ENCODE results near the gene ELAC2.
"Not testable (repeated sequence)": the region's sequence is repeated elsewhere in the genome, so short reads cannot be mapped to it uniquely, and the experiment has no call there.

Gene ELAC2

DNA sequence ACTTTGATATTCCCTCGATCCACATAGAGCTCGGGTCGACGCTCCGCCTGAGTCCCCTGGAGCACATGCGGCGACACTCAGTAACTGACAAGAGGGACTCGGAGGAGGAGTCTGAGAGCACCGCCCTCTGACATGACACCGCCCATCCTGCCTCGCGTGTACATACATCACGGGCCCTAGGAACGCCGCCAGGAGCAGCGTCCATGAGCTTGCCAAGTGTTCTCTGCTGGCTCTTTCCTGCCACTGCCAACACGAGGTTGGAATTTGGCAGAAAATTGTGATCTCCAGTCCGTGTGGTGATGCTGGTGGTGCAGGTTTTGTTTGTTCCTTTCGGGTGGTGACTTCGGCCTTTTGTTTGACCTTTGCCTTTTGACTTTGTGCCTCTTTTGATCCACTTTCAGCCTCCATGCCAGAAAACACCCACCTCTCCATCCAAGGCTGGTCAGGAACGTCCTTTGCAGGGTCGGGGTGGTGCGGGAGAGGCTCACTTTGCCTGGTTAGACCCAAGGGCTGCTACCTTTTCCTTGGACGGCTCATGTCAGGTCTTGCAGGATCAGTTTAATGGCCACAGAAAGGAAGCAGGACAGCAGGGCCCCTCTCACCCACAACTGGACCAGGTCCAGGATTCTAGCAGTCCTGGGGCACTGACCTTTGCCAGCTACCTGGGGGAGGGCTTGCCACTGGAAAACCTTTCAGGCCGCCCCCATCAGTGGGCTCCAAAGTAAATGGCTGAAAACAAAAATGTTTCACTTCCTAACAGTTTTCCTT lies 27.6 kb downstream of the ELAC2 start:
- no peak for DNase-seq (ENCODE audit: low spot score)

GRCh38 chr17:12987120-12987519 lies 30.7 kb downstream of the ELAC2 start:
- DNase-seq (ENCODE audit: low spot score): no peak

DNA sequence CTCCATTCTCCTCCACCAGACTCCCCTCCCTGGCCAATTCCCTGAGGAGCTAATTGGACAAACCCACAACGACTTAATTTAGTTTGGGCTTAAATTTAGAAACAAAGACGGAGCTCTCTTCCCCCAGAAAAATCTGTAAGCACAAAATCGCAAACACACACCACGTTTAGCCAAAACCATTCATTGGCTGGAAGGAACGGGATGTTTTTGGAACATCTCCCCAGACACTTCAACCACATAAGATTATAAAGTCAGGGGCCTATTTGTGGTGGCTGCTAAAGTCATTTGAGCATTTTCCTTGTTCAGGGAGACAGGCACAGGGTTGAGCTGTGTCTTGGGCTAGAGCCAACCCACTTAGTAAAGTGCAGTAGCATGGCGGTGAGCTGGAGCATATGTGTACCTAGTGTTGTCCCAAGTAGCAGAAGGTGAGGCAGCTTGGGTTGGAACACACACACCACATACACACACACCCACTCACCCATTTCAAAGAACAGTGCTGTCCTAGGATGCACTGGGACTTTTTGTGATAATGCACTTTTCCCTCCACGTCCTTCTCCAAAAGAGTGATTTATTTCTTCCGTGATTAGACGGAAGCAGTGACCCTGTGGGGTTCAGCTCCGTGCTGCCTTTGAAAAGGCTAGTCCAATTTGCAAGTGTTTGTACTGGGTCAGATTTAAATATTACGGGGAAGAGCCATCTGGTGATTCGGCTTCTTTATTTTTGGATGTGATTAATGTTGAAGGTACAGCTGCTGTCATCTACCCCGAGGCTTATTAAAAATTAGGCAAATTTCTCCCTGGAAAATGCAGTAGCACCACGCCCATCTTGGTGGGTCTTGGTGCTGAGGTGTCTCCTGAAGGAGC lies 32.2 kb downstream of the ELAC2 start:
- DNase-seq (ENCODE audit: low spot score): peak; percentile 11

GRCh38 chr17:12983991-12984884 lies 33.6 kb downstream of the ELAC2 start:
- DNase-seq (ENCODE audit: low spot score): no peak

DNA sequence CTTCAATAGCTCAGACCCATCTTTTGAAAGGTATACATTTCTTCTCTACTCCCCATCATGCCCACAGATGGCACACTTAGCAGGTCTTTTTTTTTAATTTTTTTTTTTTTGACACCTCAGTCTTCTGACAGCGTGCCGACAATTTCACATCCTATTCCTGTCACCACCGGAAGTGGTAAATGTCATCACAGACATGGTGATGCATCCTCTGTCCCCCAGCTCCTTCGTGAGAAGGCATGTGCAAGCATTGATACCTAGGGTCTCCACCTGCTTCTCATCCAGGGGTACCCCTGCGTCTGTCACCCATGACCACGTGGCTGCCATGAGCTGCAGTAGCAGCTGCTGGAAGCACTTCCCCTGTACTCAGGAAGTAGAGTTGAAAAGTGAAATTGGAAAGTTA lies 35.6 kb downstream of the ELAC2 start:
- DNase-seq (ENCODE audit: low spot score): no peak

DNA sequence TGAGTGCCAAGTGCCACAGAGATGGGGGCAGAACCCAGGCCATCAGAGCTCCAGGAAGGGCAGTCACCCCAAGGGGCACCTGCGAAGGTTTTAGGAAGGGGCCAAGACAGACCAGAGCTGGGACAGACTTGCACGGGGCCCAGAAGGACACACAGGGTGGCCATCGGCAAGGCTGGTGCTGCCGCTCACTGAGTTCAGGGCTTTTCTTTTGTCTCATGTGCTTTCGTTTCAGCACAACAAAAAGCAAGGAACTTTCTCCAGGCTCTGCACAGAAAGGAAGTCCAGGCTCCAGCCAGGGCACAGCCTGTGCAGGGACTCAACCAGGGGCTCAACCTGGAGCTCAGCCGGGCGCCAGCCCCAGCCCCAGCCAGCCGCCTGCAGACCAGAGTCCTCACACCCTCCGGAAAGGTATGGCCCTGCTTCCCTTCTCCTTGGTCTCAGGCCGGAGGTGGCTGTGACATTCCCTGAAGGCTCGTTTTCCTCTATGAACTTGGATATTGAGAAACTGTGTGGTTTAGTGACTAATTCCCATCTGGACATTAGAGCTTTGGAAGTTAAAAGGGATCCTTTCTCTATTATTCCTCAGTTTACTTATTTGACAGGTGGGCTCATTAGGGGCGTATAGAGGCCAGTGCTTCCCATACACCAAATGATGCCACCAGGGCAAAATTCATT lies 37.9 kb downstream of the ELAC2 start:
- DNase-seq (ENCODE audit: low spot score): no peak

DNA sequence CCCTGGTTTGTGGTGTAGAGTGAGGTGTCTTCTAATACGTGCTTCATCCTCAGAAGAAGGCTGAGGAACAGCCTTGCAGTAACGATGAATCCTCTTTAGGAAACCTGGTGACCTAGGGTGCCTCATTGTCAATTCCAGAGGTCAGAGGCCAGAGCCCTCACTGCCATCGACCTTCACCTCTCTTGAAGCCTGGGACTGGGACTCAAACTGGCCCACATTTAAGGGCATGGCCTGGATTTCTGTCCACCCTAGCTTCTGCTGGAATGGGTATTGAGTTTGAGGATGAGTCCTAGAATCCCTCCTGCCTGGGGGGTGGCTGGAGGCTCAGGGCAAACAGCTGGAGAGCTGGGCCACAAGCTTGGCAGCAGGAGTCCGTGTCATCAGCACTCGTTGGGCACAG lies 38.6 kb downstream of the ELAC2 start:
- no peak for DNase-seq (ENCODE audit: low spot score)

GRCh38 chr17:12978787-12979186 lies 39.0 kb downstream of the ELAC2 start:
- not testable (repeated sequence) for DNase-seq (ENCODE audit: low spot score)

GRCh38 chr17:12977008-12977751 lies 40.6 kb downstream of the ELAC2 start:
- DNase-seq (ENCODE audit: low spot score): no peak

- no peak for DNase-seq (ENCODE audit: low spot score)
These were observed 43.8 kb downstream of the ELAC2 start for GRCh38 chr17:12974005-12974531.

DNA sequence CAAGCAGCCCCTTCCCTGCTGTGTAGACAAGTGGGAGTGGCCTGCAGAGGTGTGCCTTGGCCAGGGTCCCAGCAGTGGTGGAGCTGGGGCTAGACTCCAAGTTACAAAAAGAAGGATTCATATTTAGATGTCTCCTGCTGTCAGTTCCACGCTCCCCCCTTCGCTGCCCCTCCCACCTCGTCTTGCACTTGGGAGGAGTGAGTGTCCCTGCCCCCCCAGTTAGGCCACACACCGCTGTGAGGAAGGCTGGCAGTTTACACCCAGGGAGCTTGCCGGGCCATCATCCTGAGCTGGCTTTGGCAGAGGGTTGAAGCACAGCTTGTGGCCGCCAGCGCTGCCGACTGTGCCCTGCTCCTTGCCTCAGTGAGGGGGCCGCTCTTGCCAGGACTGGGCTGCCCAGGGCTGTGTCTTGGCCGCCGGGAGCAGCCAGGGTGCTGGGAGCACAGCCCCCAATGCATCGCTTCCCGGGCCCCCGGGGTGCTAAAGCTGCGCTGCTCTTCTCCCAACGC lies 44.3 kb downstream of the ELAC2 start:
- no peak for DNase-seq (ENCODE audit: low spot score)

DNA sequence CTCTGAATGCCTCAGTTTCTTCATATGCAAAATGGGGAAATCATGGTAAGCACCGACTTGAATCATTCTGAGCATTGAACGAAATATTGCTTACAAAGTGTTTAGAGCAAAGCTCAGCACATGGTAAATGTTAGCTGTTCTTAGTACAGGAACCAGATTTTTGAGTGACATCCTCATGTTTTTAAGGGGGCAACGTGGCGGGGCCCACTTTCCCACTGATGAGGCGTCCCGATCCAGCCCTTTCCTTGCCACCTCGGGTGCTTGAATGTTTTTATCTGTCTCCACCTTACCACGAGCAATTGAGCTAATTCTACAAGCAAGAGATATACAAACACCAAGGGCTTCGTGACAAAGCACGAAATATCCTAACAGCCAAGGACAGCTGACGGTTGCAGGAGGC lies 49.9 kb downstream of the ELAC2 start:
- no peak for DNase-seq (ENCODE audit: low spot score)

GRCh38 chr17:12966413-12966812 lies 51.4 kb downstream of the ELAC2 start:
- DNase-seq (ENCODE audit: low spot score): no peak

- no peak for DNase-seq (ENCODE audit: low spot score)
These were observed 51.8 kb downstream of the ELAC2 start for GRCh38 chr17:12965988-12966387.

- no peak for DNase-seq (ENCODE audit: low spot score)
These were observed 53.0 kb downstream of the ELAC2 start for GRCh38 chr17:12964840-12965239.

- no peak for DNase-seq (ENCODE audit: low spot score)
These were observed 53.7 kb downstream of the ELAC2 start for GRCh38 chr17:12964162-12964561.

- DNase-seq (ENCODE audit: low spot score): no peak
These were observed 54.3 kb downstream of the ELAC2 start for GRCh38 chr17:12963505-12963904.

GRCh38 chr17:12961655-12962054 lies 56.2 kb downstream of the ELAC2 start:
- DNase-seq (ENCODE audit: low spot score): no peak

DNA sequence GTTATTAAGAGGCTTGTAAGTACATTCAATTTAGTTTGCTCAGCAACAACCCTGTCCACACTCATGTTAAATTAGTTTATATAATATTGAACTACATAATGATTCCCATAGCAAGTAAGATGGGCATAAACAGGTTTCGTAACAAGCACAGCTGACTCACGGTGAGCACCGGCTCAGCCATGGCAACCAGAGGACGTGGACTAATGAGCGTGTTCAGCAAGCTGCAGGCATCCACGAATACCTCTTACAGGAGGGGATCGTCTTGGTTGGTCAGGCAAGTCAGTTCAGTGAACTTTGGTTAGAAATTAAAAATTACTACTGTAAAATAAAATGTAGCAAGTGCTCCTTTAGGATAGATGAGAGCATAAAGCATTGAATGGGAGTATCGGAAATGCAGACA lies 58.4 kb downstream of the ELAC2 start:
- DNase-seq (ENCODE audit: low spot score): no peak

DNA sequence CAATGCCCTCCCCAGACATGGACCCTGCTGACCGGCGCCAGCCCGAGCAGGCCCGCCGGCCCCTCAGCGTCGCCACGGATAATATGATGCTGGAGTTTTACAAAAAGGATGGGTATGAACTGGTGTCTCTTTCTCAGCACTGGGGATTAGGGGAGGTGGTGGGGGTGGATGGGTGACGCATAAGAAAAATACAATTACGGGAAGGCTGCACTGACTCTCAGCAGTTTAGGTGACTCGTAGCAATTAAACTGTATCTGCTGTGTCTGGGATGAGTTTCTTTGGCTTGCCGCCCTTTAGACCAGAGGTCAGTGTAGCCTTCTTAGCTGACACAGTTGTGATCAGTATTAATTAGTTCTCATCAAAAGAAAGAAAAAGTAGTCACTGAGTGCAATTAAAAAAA lies 59.0 kb downstream of the ELAC2 start:
- no peak for DNase-seq (ENCODE audit: low spot score)

DNA sequence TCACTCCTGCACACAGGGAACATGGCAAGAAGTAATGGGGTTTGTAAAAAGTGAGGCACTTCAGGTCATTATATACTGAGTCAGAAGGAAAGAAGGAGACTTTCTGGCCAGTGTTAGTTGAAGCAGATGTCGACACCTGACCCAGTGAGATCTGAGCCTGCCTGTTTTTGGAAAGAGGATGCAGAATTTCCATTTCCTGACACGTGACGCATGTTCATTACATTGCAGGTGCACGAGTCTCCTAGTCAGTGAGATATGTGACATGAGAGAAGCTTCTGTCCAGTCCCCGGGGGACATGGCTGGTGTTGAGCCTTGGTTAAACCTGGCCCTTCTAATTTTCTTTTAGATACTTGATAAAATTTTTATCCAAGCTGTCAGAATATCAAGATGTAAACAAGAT lies 62.3 kb downstream of the ELAC2 start:
- no peak for DNase-seq (ENCODE audit: low spot score)
